HepG2 (cell line): ENCODE results near the gene LINGO1. TPM values are rescaled to one million over a fixed set of nuclear protein-coding genes. Genes with fewer than 3 reads are reported as not detected.

Source experiments
- AGO1 ChIP-seq: fragments of 200-400 bp; formaldehyde crosslinking; IDR thresholded peaks from 2 replicates; pipeline ENCODE4 v1.6.1; 2017; ENCODE audit warnings: mild to moderate bottlenecking, low read depth, low read length, moderate library complexity; ENCODE audit not compliant: poor library complexity, severe bottlenecking
- ARNTL ChIP-seq: sonication (generic); formaldehyde crosslinking; IDR thresholded peaks from 2 replicates; pipeline ENCODE4 v1.4.0; 2020; ENCODE audit warnings: mild to moderate bottlenecking, missing genetic modification reagents
- EED ChIP-seq: sonication (generic); formaldehyde crosslinking; IDR thresholded peaks from 2 replicates; pipeline ENCODE4 v1.5.0; 2020; ENCODE audit warnings: mild to moderate bottlenecking, missing genetic modification reagents
- EHMT2 ChIP-seq: fragments of 200-600 bp; sonication (generic); IDR thresholded peaks from 2 replicates; pipeline ENCODE4 v1.7.0; 2017; ENCODE audit warnings: antibody characterized with exemption, low read depth, low read length, borderline replicate concordance
- HOXA9 ChIP-seq: sonication (generic); formaldehyde crosslinking; IDR thresholded peaks from 2 replicates; pipeline ENCODE4 v1.8.1; 2022; ENCODE audit warnings: missing genetic modification reagents, mild to moderate bottlenecking, moderate library complexity, borderline replicate concordance
- ISL2 ChIP-seq: sonication (generic); formaldehyde crosslinking; IDR thresholded peaks from 2 replicates; pipeline ENCODE4 v1.5.0; 2020; ENCODE audit warnings: missing genetic modification reagents
- JDP2 ChIP-seq: sonication (generic); formaldehyde crosslinking; IDR thresholded peaks from 2 replicates; pipeline ENCODE4 v1.8.1; 2022; ENCODE audit warnings: missing genetic modification reagents, borderline replicate concordance
- KDM6A ChIP-seq: IDR thresholded peaks from 2 replicates; pipeline ENCODE4 v1.6.1; 2016; ENCODE audit warnings: low read depth
- NPAS2 ChIP-seq: sonication (generic); formaldehyde crosslinking; IDR thresholded peaks from 2 replicates; pipeline ENCODE4 v1.8.0; 2022; ENCODE audit warnings: mild to moderate bottlenecking, missing genetic modification reagents, borderline replicate concordance
- PTBP1 ChIP-seq: fragments of 200-400 bp; formaldehyde crosslinking; IDR thresholded peaks from 2 replicates; pipeline ENCODE4 v1.6.1; 2018; ENCODE audit warnings: low read length, low read depth; ENCODE audit not compliant: poor library complexity, severe bottlenecking
- SMYD3 ChIP-seq: sonication (generic); formaldehyde crosslinking; IDR thresholded peaks from 2 replicates; pipeline ENCODE4 v1.8.1; 2023; ENCODE audit warnings: mild to moderate bottlenecking, missing genetic modification reagents
- YEATS4 ChIP-seq: sonication (generic); formaldehyde crosslinking; IDR thresholded peaks from 2 replicates; pipeline ENCODE4 v1.4.0; 2020; ENCODE audit warnings: missing genetic modification reagents, borderline replicate concordance
- ZBTB8A ChIP-seq: sonication (generic); formaldehyde crosslinking; IDR thresholded peaks from 2 replicates; pipeline ENCODE4 v1.4.0; 2020; ENCODE audit warnings: mild to moderate bottlenecking, low read depth, missing genetic modification reagents, borderline replicate concordance
- ZFP37 ChIP-seq: sonication (generic); formaldehyde crosslinking; IDR thresholded peaks from 2 replicates; pipeline ENCODE4 v1.4.0; 2020; ENCODE audit warnings: missing genetic modification reagents, borderline replicate concordance
- ZNF276 ChIP-seq: sonication (generic); formaldehyde crosslinking; IDR thresholded peaks from 2 replicates; pipeline ENCODE4 v1.4.0; 2020; ENCODE audit warnings: mild to moderate bottlenecking, low read depth, missing genetic modification reagents
- ZNF343 ChIP-seq: sonication (generic); formaldehyde crosslinking; IDR thresholded peaks from 2 replicates; pipeline ENCODE4 v1.4.0; 2020; ENCODE audit warnings: mild to moderate bottlenecking, missing genetic modification reagents
- ZNF430 ChIP-seq: sonication (generic); formaldehyde crosslinking; IDR thresholded peaks from 2 replicates; pipeline ENCODE4 v1.9.0; 2021; ENCODE audit warnings: mild to moderate bottlenecking, missing genetic modification reagents
- ZNF484 ChIP-seq: sonication (generic); formaldehyde crosslinking; IDR thresholded peaks from 2 replicates; pipeline ENCODE4 v1.5.1; 2020; ENCODE audit warnings: mild to moderate bottlenecking, low read depth, missing genetic modification reagents, borderline replicate concordance
- ZNF737 ChIP-seq: sonication (generic); formaldehyde crosslinking; IDR thresholded peaks from 2 replicates; pipeline ENCODE4 v1.5.0; 2020; ENCODE audit warnings: missing genetic modification reagents, mild to moderate bottlenecking, borderline replicate concordance
- ZNF841 ChIP-seq: sonication (generic); formaldehyde crosslinking; IDR thresholded peaks from 2 replicates; pipeline ENCODE4 v1.8.1; 2023; ENCODE audit warnings: missing genetic modification reagents, borderline replicate concordance
- ZSCAN29 ChIP-seq: sonication (generic); formaldehyde crosslinking; conservative IDR thresholded peaks from 2 replicates; pipeline ENCODE4 v1.4.0; 2020; ENCODE audit warnings: mild to moderate bottlenecking, missing genetic modification reagents
- polyA plus RNA-seq, 8 experiments: library from polyadenylated mRNA; depleted of rRNA in 3 of 8; stranded (reverse) in 7 of 8; unstranded in 1 of 8; fragments of >200 nt; fragmentation: Illumina TruSeq in 4 of 8; extraction: Trizol in 4 of 8; gene quantifications; 2 replicates each; pipeline versions ENCODE4 v1.2.1 to v1.2.3, GENCODE V29; 2011 to 2016; ENCODE audit warnings: low read depth in 4 of 8, missing spikeins in 1 of 8, mixed read lengths in 1 of 8; ENCODE audit not compliant: insufficient read depth in 1 of 8
- total RNA-seq, 5 experiments: library from RNA; depleted of rRNA; stranded (reverse); fragments of >200 nt; fragmentation: Illumina TruSeq; extraction: Trizol; gene quantifications; 2 replicates each; pipeline ENCODE4 v1.2.3, GENCODE V29; 2016; ENCODE audit warnings: low read depth in 1 of 5
- TF ChIP-seq, protein P1 (sequence below): sonication (generic); formaldehyde crosslinking; IDR thresholded peaks from 2 replicates; pipeline ENCODE4 v1.5.1; 2020; ENCODE audit warnings: mild to moderate bottlenecking, missing genetic modification reagents, moderate library complexity
- TF ChIP-seq, protein P2 (sequence below): sonication (generic); formaldehyde crosslinking; IDR thresholded peaks from 2 replicates; pipeline ENCODE4 v1.5.1; 2020; ENCODE audit warnings: missing genetic modification reagents, mild to moderate bottlenecking, borderline replicate concordance

LINGO1 gene
- total and polyA plus RNA-seq, 2 of the 13 experiments (the other 11 are each of a cell fraction or from before 2014, with no cell fraction given) = 0.07 TPM; not detected in 1

DNA sequence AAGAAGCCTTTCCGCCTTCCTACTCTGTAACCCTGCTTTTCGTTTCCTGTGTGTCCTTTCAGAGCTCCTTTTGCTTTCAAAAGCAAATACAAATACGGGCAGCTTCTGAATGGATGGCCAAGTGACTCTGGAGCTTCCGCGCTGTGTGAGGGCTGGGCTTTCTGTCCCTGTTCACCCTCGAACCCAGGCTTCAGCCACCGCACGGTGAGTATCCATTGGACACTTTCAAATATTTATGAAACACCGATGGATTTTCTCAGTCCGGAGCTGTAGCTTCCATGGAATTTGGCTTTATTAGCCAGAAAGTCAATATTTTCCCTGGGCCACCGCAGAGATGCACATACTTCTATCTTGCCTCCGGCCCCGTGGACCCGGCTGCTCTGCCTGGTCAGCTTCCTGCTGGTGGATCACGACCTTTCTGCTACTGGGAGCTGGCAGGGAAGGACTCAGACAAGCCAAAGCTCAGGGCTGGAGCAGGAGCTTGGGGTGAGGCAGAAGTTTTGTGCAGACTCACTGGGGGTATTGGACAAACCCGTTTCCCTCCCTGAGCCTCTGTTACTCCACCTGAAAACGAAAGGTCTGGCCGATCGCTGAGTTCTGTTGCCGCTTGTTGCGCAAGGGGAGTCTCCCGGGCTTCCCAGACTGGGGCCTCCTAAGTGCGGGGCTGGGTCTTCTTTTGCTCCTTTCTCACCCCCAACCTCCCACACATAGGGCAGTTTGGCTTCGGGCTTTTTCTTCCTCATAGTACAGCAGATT lies 63.6 kb downstream of the LINGO1 start (continued):
- TF ChIP-seq ZNF276 (CRISPR knock-in tag) = 0 out of 2 replicates have a peak, but pooled peaks have one; percentile 15
- TF ChIP-seq, protein P1, sequence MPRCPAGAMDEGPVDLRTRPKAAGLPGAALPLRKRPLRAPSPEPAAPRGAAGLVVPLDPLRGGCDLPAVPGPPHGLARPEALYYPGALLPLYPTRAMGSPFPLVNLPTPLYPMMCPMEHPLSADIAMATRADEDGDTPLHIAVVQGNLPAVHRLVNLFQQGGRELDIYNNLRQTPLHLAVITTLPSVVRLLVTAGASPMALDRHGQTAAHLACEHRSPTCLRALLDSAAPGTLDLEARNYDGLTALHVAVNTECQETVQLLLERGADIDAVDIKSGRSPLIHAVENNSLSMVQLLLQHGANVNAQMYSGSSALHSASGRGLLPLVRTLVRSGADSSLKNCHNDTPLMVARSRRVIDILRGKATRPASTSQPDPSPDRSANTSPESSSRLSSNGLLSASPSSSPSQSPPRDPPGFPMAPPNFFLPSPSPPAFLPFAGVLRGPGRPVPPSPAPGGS (CRISPR knock-in tag) = no peak
- TF ChIP-seq ZNF484 (CRISPR knock-in tag) = no peak
- TF ChIP-seq ZSCAN29 = no peak
- TF ChIP-seq NPAS2 (CRISPR knock-in tag) = no peak
- TF ChIP-seq EED = no peak
- TF ChIP-seq KDM6A (CRISPR knock-in tag) = no peak
- TF ChIP-seq SMYD3 (CRISPR knock-in tag) = no peak
- no peak for TF ChIP-seq ARNTL
- no peak for TF ChIP-seq ZBTB8A
- no peak for TF ChIP-seq ZFP37 (CRISPR knock-in tag)
- TF ChIP-seq, protein P2, sequence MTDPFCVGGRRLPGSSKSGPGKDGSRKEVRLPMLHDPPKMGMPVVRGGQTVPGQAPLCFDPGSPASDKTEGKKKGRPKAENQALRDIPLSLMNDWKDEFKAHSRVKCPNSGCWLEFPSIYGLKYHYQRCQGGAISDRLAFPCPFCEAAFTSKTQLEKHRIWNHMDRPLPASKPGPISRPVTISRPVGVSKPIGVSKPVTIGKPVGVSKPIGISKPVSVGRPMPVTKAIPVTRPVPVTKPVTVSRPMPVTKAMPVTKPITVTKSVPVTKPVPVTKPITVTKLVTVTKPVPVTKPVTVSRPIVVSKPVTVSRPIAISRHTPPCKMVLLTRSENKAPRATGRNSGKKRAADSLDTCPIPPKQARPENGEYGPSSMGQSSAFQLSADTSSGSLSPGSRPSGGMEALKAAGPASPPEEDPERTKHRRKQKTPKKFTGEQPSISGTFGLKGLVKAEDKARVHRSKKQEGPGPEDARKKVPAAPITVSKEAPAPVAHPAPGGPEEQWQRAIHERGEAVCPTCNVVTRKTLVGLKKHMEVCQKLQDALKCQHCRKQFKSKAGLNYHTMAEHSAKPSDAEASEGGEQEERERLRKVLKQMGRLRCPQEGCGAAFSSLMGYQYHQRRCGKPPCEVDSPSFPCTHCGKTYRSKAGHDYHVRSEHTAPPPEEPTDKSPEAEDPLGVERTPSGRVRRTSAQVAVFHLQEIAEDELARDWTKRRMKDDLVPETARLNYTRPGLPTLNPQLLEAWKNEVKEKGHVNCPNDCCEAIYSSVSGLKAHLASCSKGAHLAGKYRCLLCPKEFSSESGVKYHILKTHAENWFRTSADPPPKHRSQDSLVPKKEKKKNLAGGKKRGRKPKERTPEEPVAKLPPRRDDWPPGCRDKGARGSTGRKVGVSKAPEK (CRISPR knock-in tag) = no peak
- TF ChIP-seq YEATS4 (CRISPR knock-in tag) = peak; percentile 51; the same call in 1 of the 2 replicates
- TF ChIP-seq ZNF737 (CRISPR knock-in tag) = no peak
- no peak for TF ChIP-seq ZNF430
- TF ChIP-seq EHMT2 = no peak
- no peak for TF ChIP-seq AGO1
- no peak for TF ChIP-seq ZNF841
- TF ChIP-seq ISL2 = 0 out of 2 replicates have a peak, but pooled peaks have one; percentile 49
- peak; percentile 73; the same call in 1 of the 2 replicates for TF ChIP-seq ZNF343 (CRISPR knock-in tag)
- no peak for TF ChIP-seq PTBP1
- no peak for TF ChIP-seq JDP2
- no peak for TF ChIP-seq HOXA9 (CRISPR knock-in tag)
